ENCODE results near the gene CDH4.

The CDH4 gene

DNA sequence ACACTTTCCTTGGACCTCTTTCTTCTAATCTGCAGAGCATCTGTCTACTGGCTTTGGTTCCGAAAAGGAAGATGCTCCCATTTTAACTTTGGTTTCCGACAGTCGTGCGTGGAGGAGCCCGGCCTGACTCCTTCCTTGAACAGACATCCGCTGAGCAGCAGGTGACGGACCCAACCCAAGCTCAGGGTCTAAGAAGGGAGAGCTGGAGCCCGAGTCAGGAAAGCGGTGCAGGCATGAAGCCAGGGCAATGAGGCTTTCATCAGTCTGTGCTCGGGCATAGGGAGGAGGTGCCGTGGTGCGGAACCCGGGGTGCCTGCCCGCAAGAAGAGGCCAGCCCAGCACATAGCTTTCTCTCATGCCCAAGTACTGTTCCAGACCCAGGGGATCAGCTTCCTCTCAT is 109.4 kb downstream of the CDH4 start:
- DNase-seq, result no peak

GRCh38 chr20:61364147-61364546 is 112.1 kb downstream of the CDH4 start:
- DNase-seq, result no peak

- no peak for DNase-seq
Measured at GRCh38 chr20:61366914-61367313, 114.9 kb downstream of the CDH4 start.

GRCh38 chr20:61369731-61370520 is 117.9 kb downstream of the CDH4 start:
- no peak for DNase-seq

GRCh38 chr20:61370841-61371303 is 118.8 kb downstream of the CDH4 start:
- DNase-seq, result no peak

DNA sequence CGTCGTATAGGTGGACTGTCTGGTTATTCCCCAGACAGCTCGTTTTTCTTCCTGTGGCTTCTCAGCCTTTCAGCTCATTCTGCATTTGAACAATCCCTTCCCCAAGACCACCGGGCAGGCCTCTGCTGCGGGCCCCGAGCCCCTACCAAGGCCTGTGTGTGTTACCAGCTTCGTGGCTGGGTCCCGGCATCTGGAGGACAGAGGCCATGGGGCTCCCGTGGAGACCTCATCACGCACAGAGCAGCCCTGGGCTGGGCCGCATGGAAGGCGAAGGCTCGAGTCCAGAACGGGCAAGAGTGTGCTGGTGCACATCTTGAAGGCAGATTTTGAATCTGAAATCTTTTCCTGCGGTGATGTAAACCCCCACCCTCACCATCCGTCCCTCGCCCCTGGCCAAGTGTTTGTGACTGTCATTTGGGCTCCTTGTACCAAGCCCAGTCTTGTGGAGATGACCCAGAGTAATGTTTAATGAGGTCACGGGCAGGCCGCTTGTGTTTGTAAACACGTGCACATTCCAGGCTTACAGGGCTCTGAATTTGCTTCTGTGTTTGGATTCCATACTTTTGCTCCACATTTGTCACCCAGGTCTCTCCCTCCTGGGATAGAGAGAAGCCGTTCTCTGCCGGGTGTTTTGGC is 119.6 kb downstream of the CDH4 start:
- DNase-seq, result no peak

DNA sequence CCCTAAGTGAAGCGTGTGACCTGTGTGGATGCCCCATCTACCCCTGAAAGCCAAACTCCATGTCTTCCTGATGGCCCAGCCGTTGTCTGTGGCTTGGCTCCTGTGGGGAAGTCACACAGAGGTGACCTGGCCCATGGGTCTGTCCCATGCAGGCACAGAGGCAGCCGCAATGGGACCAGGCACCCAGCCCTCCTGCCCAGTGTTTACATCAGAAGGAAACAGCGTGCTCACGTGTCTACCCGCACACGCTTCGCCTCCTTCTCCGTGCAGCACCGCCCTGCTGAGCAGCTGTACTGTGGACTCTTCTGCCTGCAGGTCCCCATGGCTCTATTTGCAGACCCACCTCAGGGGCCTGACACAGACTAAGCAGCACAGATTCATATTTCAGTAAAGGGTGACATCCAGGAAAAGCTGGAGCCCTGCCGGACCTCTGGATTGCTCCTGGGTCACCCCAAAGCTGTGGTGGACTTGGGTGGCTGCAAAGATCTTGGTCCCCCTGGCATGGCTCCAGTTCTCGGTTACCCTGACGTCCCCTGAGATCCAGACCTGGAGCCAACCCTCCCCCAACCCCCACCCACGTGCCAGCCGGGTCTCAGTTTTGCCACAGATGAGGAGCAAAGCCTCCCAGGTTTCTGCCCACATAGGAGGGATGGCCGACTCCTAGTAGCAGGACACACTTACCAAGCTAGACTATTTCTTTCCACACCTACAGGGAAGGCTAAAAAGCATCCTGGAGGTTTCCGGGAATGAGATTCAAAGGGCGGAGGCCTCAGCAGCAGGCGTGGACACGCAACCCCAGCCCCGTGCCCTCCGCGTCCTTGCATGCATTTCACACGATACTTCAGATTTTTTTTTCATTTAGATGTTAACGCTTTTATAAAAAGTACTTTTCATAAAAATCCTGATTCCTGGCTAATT is 120.3 kb downstream of the CDH4 start:
- DNase-seq, result no peak

GRCh38 chr20:61373055-61373399 is 121.0 kb downstream of the CDH4 start:
- no peak for DNase-seq

DNA sequence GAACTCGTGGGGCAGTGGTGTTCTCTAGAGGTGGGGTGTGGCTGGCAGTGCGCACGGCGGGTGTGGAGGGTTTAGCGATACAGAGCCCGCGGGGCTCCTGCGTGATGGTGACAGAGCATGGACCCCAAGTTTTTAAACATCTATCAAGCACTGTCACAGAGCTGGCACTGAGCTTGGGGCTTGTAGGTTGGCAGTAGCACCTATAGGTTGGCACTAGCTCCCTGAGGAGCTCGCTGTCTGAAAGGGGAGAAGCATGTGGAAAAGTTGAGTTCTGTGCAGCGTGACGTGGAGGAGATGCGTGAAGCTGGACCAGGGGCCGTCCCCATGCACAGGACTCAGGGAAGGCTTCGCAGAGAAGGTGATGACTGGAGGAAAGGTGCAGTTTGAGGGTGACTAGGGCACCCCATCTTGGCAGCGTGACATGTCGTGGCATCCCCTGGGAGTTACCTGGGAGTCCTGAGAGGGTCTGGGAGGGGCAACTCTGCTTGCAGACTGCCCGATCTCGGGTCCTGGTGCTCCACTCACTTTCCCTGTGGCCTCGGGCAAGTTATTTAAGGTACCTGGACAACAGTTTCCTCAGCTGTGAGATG is 122.0 kb downstream of the CDH4 start:
- no peak for DNase-seq

GRCh38 chr20:61376541-61377240 is 124.6 kb downstream of the CDH4 start:
- DNase-seq, result no peak

DNA sequence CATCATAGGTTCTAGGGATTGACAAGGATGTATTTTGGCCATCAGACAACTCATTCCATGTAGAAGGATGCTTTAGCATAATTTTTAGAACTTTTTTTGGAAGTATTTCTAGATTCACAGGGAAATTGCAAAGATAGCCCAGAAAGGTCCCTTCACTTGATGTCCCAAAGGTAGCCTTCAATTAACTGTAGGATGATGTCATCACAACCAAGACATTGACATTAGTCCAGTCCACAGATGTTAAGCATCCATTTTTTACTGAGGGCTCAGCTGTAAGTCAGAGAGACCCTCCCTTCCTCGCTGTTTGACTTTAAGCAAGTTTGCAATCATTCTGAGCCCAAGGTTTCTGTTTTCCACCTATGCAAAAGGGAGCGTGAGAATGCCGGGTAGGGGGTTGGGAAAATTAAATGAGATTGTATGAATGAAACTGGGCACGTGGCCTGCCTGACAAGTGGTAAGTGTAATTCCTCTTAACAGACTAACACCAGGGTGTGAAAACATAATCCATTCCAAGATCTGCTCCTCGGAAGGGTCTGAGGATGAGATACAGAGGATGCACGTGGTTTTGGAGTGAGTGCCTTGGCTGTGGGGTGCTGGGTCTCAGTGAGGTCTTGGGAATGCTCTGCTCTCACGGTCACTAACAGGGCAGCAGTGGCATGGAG is 126.8 kb downstream of the CDH4 start:
- DNase-seq, result no peak

DNA sequence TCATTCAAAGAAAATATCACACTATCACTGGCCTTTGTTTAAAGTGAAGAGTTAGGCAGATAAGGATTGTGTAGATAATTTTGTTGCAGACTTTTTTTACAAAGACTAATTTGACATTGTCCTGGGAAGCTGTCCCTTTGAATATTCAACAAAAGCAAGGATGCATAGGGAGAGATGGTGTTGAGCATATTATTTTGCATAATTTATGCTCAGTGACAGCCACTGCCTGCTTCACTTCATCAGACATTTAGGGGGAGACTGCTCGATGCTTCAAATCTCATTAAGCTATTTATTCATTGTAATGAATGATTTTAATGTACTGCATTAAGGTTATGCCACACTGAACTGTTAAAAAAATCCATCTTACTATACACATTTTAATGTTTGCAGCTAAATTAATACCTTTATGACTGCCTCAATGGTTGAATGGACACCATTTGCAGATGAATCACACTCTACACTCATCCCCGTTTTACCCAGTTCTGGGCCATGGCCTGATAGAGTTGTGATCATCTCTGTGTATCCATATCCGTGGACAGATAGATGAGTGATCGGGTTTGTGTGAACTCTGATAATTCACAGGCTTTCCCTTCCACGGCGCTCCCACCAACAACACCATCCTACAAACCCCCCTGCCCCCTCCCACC is 128.0 kb downstream of the CDH4 start:
- no peak for DNase-seq

GRCh38 chr20:61380545-61380915 is 128.5 kb downstream of the CDH4 start:
- no peak for DNase-seq

- no peak for DNase-seq
Measured at GRCh38 chr20:61382194-61382593, 130.1 kb downstream of the CDH4 start.

DNA sequence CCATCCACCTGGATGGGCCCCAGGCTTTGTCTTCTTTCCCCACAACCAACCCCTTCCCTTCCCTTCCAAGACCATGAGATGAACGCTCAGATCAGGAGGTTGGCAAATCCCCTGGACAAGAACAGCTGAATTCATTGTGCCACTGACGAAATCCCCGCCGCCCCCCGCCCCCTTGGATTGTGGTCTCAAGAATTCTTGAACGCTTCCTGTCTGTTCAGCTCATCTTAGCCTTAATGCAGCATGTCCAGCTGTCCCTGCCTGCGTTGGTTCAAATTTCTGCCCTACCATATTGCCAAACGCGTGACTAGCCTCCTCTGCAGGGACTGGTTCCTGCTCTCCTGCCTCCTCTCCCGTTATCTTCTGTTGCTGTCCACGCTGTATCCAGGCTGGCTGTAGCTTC is 133.2 kb downstream of the CDH4 start:
- DNase-seq, result no peak

DNA sequence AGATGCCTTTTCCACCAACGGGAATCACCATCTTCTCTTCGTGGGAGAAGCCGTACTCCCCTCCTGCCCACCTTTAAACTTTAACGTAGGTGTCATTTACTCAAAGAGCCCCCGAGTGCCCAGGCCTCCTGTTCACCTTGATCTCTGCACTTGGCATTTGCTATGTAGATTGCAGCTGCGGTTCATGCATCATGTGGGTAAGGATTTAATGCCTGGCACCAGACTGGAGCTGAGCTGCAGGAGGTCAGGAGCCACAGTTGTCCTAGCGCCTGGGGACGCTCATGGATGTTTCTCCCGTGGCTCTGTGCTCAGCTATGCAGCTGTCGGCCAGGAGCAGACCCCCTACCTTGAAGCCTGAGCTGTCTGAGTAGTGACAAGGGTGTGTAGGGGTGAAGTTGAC is 133.7 kb downstream of the CDH4 start:
- DNase-seq, result no peak

GRCh38 chr20:61387204-61387953 is 135.3 kb downstream of the CDH4 start:
- DNase-seq, result no peak

DNA sequence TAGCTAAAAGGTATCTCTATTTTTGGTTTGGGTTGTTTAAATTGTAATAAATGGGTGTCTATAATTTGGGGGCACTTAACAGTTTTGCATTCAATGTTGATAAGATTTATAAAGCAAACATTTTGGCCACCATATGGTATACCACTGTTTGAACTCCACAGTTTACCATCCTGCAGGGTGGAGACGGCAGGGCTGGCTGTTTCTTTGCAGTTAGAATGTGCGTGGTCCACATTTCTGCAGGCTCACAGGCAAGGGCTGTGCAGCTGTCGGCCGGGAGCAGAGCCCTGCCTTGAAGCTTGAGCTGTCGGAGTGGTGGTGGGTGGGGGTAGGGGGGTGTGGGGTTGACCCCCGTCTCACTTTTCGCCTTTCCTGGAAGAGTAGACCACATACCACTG is 135.9 kb downstream of the CDH4 start:
- no peak for DNase-seq

DNA sequence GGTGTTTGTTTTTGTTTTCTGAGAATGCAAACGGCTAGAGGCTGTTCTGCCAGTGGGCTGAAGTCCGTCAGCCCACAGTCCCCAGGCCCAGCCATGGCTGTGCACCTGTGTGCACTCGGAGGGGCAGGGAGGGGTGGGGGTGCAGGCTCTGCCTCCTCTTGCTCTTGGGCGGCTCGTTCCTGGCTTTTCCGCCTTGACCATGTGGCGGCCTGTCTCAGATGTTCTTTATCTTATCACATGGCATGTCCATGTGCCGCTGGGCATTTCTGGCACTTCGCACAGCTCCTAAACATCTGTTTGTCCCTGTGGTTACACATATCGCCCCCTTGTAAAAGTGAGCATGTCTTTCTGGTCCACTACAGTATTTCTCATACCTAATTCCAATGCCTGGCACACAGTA is 137.0 kb downstream of the CDH4 start:
- DNase-seq, result no peak

GRCh38 chr20:61391185-61391584 is 139.1 kb downstream of the CDH4 start:
- DNase-seq, result no peak
